Psoas muscle (tissue), 8 donors: ENCODE data around the gene AKNA. TPM values are rescaled to one million over a fixed set of nuclear protein-coding genes. Genes with fewer than 3 reads are reported as not detected.

ENCODE experiments used
- ATAC-seq, 4 donors: fragments of 200-7000 bp; cut with Tn5 transposase; one replicate each; pipeline ENCODE4 v1.9.1; 2020; ENCODE audit warnings: moderate library complexity in 3 of 4, mild to moderate bottlenecking in 2 of 4
- DNase-seq, 2 donors: peaks; one replicate each; pipeline ENCODE4 v3.0.0-alpha.2; 2020
- H3K27ac ChIP-seq: fragments of 200-600 bp; one replicate; pipeline ENCODE4 v1.8.0; 2022
- H3K27me3 ChIP-seq, 3 donors: fragments of 200-600 bp in 1 of 3; one replicate each; pipeline versions ENCODE4 v1.6.1 to v1.8.0; 2013 to 2022; ENCODE audit warnings: low read length in 2 of 3, mild to moderate bottlenecking in 2 of 3, moderate library complexity in 1 of 3; ENCODE audit not compliant: insufficient read depth in 3 of 3
- H3K36me3 ChIP-seq, 2 donors: fragments of 200-600 bp in 1 of 2; one replicate each; pipeline versions ENCODE4 v1.6.1 to v1.8.0; 2013 to 2022; ENCODE audit warnings: low read depth in 1 of 2, mild to moderate bottlenecking in 1 of 2, moderate library complexity in 1 of 2; ENCODE audit not compliant: insufficient read depth in 1 of 2
- H3K4me1 ChIP-seq: fragments of 200-600 bp; one replicate; pipeline ENCODE4 v1.8.0; 2022
- H3K4me3 ChIP-seq: fragments of 200-600 bp; one replicate; pipeline ENCODE4 v1.8.0; 2022; ENCODE audit warnings: mild to moderate bottlenecking
- H3K9me3 ChIP-seq: fragments of 200-600 bp; one replicate; pipeline ENCODE4 v1.8.0; 2022
- WGBS, 3 donors: extraction: QIAGEN DNeasy Blood & Tissue Kit; methylation state at CpG; one replicate each; pipeline versions ENCODE4 v1.1.6 to v1.1.7; 2013; 5-methylcytosine and 5-hydroxymethylcytosine counted together
- intact Hi-C, 2 donors: fragments of 100-400 bp; cut with DNase I; formaldehyde crosslinking; loops; one replicate each; pipeline versions ENCODE4 v1.11.0 to v1.14.2; 2022
- polyA plus RNA-seq, 3 donors: library from polyadenylated mRNA; stranded (reverse); fragments of 200-250 nt; gene quantifications; one replicate each; pipeline ENCODE4 v1.2.3, GENCODE V29; 2013
- total RNA-seq, 4 donors: library from RNA; stranded (reverse); fragmentation: NEBNext Ultra II Directional in 2 of 4; extraction: Animal tissue kit (Norgen Biotek cat#: 25700) in 2 of 4; gene quantifications; one replicate each; pipeline versions ENCODE4 v1.2.1 to v1.2.4, GENCODE V29; 2021 to 2023
- TF ChIP-seq, protein P1 (sequence below): fragments of 200-600 bp; IDR thresholded peaks from one replicate; pipeline ENCODE4 v1.8.0; 2022; ENCODE audit warnings: antibody characterized with exemption
- donor health status: healthy with polysubstance abuse.
- donor health status: DM: no; HTN: no; CAD: no; lungs with moderate emphysema.
- donor health status: Bipolar disorder and iron deficiency.
- donor health status: healthy.
- donor health status: DM: yes; HTN: yes; CAD: no.
- donor health status: DM: no; HTN: no; CAD: no.
- donor health status: DM: no; HTN: no; CAD: no.
- donor health status: DM: yes; HTN: yes; CAD: no.

Gene AKNA
- total and polyA plus RNA-seq, 7 donors: 1.5 to 3.9 (median 2.3) TPM

DNA sequence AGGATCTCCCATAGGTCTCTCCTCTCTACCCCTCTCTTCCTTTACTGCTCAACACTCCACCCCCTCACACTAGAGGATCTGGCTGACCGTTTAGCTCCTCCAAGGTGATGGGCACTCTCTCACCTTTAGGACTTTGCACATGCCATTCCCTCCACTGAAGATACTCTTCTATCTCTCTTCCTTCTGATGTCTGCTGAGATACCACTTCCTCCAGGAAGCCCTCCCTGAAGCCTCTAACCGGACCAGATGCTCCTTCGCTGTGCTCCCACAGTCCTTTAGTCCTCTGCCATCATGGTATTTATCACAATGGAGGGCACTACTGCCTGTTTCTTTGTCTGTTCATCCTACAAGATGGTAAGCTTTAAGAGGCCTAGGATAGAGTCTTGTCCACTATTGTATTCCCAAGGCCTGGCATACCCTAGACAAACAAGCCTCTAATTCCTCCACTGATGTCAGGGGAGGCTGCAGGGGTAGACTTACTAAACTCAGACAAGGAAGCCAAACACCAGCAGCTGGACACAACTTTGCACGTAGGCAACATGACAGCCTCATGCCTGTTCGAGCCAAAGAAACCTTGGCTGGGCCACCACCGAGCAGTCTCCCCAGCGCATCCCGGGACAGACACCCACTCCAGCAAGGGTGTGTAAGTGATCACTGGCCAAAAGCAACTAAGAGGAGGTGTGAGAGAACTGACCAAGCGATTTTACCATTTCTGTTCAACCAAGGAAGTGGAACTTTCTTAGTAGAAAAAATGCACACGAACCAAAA is 37.9 kb downstream of the AKNA start:
- Histone ChIP-seq H3K27ac (no peak overlapping the region), H3K4me1 (no peaks in the 10 kb centered on the region), H3K27me3 (no peaks in the 10 kb centered on the region), H3K9me3 (no peaks in the 10 kb centered on the region), H3K36me3 (peaks cover 0 to 43% of the 10 kb centered on the region in 2 donors), H3K4me3 (no peak overlapping the region)
- ATAC-seq: no peak
- intact Hi-C loops: no loop called here
- TF ChIP-seq, protein P1, sequence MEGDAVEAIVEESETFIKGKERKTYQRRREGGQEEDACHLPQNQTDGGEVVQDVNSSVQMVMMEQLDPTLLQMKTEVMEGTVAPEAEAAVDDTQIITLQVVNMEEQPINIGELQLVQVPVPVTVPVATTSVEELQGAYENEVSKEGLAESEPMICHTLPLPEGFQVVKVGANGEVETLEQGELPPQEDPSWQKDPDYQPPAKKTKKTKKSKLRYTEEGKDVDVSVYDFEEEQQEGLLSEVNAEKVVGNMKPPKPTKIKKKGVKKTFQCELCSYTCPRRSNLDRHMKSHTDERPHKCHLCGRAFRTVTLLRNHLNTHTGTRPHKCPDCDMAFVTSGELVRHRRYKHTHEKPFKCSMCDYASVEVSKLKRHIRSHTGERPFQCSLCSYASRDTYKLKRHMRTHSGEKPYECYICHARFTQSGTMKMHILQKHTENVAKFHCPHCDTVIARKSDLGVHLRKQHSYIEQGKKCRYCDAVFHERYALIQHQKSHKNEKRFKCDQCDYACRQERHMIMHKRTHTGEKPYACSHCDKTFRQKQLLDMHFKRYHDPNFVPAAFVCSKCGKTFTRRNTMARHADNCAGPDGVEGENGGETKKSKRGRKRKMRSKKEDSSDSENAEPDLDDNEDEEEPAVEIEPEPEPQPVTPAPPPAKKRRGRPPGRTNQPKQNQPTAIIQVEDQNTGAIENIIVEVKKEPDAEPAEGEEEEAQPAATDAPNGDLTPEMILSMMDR: no peak
- no peak for DNase-seq
- WGBS, 3 donors: 76 to 86% (median 79%) methylated on average over 10 of the region's 10 CpGs

DNA sequence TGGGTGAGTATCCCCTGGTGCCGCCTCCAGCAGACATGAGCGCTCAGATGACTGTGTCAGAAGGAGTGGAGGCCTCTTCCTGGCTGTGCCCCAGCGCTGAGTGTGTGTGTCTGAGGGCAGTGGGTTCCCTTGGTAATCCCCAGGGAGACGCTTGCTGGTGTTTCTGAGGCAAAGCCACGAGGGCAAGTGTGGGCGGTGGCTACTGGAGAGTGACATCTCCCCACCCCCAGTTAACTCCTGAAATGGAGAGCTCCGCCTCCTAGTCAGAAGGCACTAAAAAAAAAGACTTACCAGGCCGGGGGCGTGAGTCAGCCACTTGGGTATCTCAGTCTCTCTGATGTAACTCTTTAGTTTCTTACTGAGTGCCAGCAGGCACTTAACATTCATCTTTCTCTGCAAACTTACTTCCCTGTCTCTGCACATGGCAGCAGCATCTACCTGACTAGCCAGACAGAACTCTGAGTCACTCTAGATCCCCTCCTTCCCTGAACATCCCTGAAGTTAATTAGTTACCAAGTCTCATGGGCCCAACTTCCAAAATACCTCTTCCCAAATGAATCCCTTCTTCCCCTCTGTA is 38.8 kb downstream of the AKNA start:
- H3K9me3 ChIP-seq: no peaks in the 10 kb centered on the region
- DNase-seq: peak; percentile 65 to 74
- no peaks in the 10 kb centered on the region for H3K4me1 ChIP-seq
- H3K27ac ChIP-seq: no peak overlapping the region
- no peaks in the 10 kb centered on the region for H3K27me3 ChIP-seq
- WGBS, 3 donors: 54 to 67% (median 63%) methylated on average over 9 of the region's 9 CpGs
- ATAC-seq: peak; percentile 30 to 73 (median 62)
- H3K4me3 ChIP-seq: no peak overlapping the region
- TF ChIP-seq, protein P1: no peak
- peaks cover 0 to 47% of the 10 kb centered on the region in 2 donors for H3K36me3 ChIP-seq
- intact Hi-C loops: no loop called here

DNA sequence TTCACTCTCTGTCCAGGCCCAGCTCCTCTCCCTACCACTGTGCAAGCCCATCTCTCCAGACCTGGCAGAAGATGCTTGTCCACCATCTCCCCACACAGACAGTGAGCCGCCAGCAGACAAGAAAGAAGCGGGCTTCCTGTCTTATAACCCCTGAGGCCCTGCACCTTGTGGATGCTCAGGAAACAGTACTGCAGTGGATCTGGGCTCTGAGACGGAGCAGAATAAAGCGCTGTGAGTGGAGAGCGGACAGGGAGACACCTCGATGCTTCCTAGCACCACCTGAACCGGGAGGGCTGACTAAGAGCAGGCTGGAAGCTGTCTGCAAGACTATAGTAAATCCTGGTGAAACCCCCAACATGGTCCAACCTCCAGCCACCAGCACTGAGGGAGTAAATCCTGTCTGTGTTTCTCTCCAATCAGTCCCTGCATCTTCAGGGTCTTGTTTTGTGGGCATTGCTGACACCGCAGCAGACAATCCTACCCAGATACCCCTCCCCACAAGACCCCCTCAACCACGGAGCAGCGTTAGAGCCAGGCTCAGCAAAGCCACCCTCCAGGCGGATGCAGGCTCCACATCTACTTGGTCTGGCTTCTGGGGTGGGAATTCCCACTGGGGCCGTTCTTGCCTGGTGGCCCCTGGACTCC is 39.4 kb downstream of the AKNA start:
- TF ChIP-seq, protein P1: no peak
- Histone ChIP-seq H3K27ac (no peak overlapping the region), H3K4me1 (no peaks in the 10 kb centered on the region), H3K27me3 (no peaks in the 10 kb centered on the region), H3K4me3 (no peak overlapping the region), H3K36me3 (peaks cover 0 to 47% of the 10 kb centered on the region in 2 donors), H3K9me3 (no peaks in the 10 kb centered on the region)
- DNase-seq: no peak
- 79 to 90% (median 85%) methylated on average over 12 of the region's 12 CpGs for WGBS, 3 donors
- no peak for ATAC-seq
- intact Hi-C loops: no loop called here

DNA sequence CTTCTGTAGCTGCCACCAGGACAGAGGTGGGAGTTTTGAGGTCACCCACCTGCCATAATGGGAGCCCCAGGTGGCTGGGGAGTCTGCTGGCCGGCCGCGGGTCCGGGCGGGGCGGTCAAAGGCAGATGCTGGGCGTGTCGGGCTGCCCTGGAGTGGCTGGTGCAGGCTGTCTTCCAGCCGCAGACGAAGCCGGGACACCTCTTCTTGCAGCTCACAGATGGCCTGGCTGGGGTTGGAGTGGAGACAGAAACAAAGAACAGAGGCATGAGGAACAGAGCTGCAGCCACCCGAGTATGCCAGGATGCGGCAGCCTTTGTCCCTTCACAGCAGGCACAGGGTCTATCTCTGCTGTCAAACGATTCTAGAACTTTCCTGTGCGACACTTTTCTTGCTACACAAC is 40.1 kb downstream of the AKNA start:
- 71 to 83% (median 77%) methylated on average over 13 to 15 of the region's 15 CpGs for WGBS, 3 donors
- intact Hi-C loops: no loop called here
- H3K9me3 ChIP-seq: no peaks in the 10 kb centered on the region
- ATAC-seq (no peak), DNase-seq (no peak)
- H3K27me3 ChIP-seq: no peaks in the 10 kb centered on the region
- H3K4me3 ChIP-seq: no peak overlapping the region
- TF ChIP-seq, protein P1: no peak
- no peak overlapping the region for H3K27ac ChIP-seq
- peaks cover 0 to 47% of the 10 kb centered on the region in 2 donors for H3K36me3 ChIP-seq
- H3K4me1 ChIP-seq: no peaks in the 10 kb centered on the region
